ENCODE results near the gene DIP2C.
A peak's percentile ranks its signal among the peaks of the same experiment; 100 is the strongest.

DIP2C gene

DNA sequence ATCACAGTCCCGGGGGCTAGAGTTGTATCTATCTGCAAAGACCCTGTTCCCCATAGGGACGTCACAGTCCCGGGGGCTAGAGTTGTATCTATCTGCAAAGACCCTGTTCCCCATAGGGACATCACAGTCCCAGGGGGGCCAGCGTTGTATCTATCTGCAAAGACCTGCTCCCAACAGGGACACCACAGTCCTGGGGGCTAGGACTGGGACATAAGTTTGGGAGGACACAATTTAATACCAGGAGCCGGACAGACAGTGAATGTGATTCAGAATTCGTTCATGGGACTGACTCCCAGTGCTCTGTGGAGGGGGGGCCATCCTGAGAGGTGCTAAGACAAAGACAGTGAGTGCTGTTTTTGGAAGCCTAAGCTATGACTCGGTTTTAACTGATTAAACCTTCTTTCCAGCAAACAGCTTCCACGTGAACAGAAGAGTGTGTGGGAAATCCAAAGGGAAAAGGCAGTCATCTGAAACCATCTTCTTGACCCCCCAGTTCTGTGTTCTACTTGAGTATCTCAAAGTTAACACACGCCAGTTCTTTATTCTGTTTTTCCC lies 153.0 kb downstream of the DIP2C start:
- peaks cover 0 to 3% of the 10 kb centered on the region in 2 experiments for H3K4me1 ChIP-seq (ENCODE audit: control insufficient read depth in 1 of 2, insufficient read depth in 2 of 2, low read length in 2 of 2)
- no peak overlapping the region for H2BK120ac ChIP-seq (ENCODE audit: insufficient read depth, low read length, poor library complexity)
- H3K79me2 ChIP-seq (ENCODE audit: control insufficient read depth, insufficient read depth, low read length, poor library complexity), result no peaks in the 10 kb centered on the region
- H3K79me1 ChIP-seq (ENCODE audit: low read length), result no peaks in the 10 kb centered on the region
- no peak overlapping the region for H3K4me2 ChIP-seq (ENCODE audit: low read length)
- H3K9ac ChIP-seq (ENCODE audit: low read length), result no peak overlapping the region
- H3K36me3 ChIP-seq (ENCODE audit: control insufficient read depth in 1 of 2, insufficient read depth in 2 of 2, low read length in 2 of 2), result no peaks in the 10 kb centered on the region
- WGBS (ENCODE audit: extremely low coverage, insufficient coverage, insufficient read length), result no CpG with 5 or more reads among the region's 9 CpGs
- no peaks in the 10 kb centered on the region for H3K27me3 ChIP-seq (ENCODE audit: insufficient read depth, low read length)
- H2BK5ac ChIP-seq (ENCODE audit: low read depth, low read length, poor library complexity), result no peak overlapping the region
- no peaks in the 10 kb centered on the region for H3K9me3 ChIP-seq (ENCODE audit: insufficient read depth, low read depth, low read length)
- no peak overlapping the region for H4K91ac ChIP-seq (ENCODE audit: low read depth, low read length)
- no peak for DNase-seq
- H2AFZ ChIP-seq (ENCODE audit: insufficient read depth, low read length, poor library complexity), result no peak overlapping the region
- H3K27ac ChIP-seq (ENCODE audit: low read depth, low read length), result no peak overlapping the region
- no peak overlapping the region for H2BK12ac ChIP-seq (ENCODE audit: low read length)
- H3K14ac ChIP-seq (ENCODE audit: low read length), result no peak overlapping the region
- H3K23ac ChIP-seq (ENCODE audit: low read length), result no peak overlapping the region
- no peak overlapping the region for H4K12ac ChIP-seq (ENCODE audit: low read depth, low read length)
- no peak overlapping the region for H3K4ac ChIP-seq (ENCODE audit: low read depth, low read length)
- no peak overlapping the region for H2AK5ac ChIP-seq (ENCODE audit: low read length)
- no peak overlapping the region for H4K8ac ChIP-seq (ENCODE audit: low read depth, low read length)
- H3K18ac ChIP-seq (ENCODE audit: low read length), result no peak overlapping the region
- no peak overlapping the region for H3K4me3 ChIP-seq (ENCODE audit: low read depth, low read length)

DNA sequence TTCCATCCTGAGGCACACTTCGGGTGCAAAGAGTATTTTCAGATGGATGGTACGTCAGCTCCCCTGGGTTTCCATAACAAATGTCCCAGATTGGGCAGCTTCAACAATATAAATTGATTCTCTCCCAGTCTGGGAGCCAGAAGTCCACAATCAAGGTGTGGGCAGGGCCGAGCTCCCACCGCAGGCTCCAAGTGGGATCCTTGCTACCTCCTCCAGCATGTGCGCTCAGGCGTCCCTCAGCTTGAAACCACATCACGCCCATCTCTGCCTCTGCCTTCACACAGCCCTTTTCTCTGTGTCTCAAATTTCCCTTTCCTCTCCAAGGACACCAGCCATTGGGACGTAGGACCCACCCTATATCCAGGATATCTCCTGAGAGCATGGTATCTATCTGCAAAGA lies 153.5 kb downstream of the DIP2C start:
- no peak overlapping the region for H2BK12ac ChIP-seq (ENCODE audit: low read length)
- no peak overlapping the region for H3K4me3 ChIP-seq (ENCODE audit: low read depth, low read length)
- no peak overlapping the region for H3K4me2 ChIP-seq (ENCODE audit: low read length)
- H3K79me1 ChIP-seq (ENCODE audit: low read length), result no peaks in the 10 kb centered on the region
- no peak overlapping the region for H2AFZ ChIP-seq (ENCODE audit: insufficient read depth, low read length, poor library complexity)
- no peak overlapping the region for H3K27ac ChIP-seq (ENCODE audit: low read depth, low read length)
- no peak overlapping the region for H4K91ac ChIP-seq (ENCODE audit: low read depth, low read length)
- no peak overlapping the region for H3K4ac ChIP-seq (ENCODE audit: low read depth, low read length)
- H3K18ac ChIP-seq (ENCODE audit: low read length), result peak overlapping the region; percentile 40
- WGBS (ENCODE audit: extremely low coverage, insufficient coverage, insufficient read length), result no CpG with 5 or more reads among the region's 8 CpGs
- no peak overlapping the region for H2BK120ac ChIP-seq (ENCODE audit: insufficient read depth, low read length, poor library complexity)
- H3K79me2 ChIP-seq (ENCODE audit: control insufficient read depth, insufficient read depth, low read length, poor library complexity), result no peaks in the 10 kb centered on the region
- no peak for DNase-seq
- H4K8ac ChIP-seq (ENCODE audit: low read depth, low read length), result no peak overlapping the region
- H4K12ac ChIP-seq (ENCODE audit: low read depth, low read length), result no peak overlapping the region
- no peak overlapping the region for H2AK5ac ChIP-seq (ENCODE audit: low read length)
- peaks cover 0 to 3% of the 10 kb centered on the region in 2 experiments for H3K4me1 ChIP-seq (ENCODE audit: control insufficient read depth in 1 of 2, insufficient read depth in 2 of 2, low read length in 2 of 2)
- H3K14ac ChIP-seq (ENCODE audit: low read length), result no peak overlapping the region
- H3K36me3 ChIP-seq (ENCODE audit: control insufficient read depth in 1 of 2, insufficient read depth in 2 of 2, low read length in 2 of 2), result no peaks in the 10 kb centered on the region
- no peaks in the 10 kb centered on the region for H3K27me3 ChIP-seq (ENCODE audit: insufficient read depth, low read length)
- no peak overlapping the region for H3K23ac ChIP-seq (ENCODE audit: low read length)
- H3K9ac ChIP-seq (ENCODE audit: low read length), result no peak overlapping the region
- no peaks in the 10 kb centered on the region for H3K9me3 ChIP-seq (ENCODE audit: insufficient read depth, low read depth, low read length)
- no peak overlapping the region for H2BK5ac ChIP-seq (ENCODE audit: low read depth, low read length, poor library complexity)

DNA sequence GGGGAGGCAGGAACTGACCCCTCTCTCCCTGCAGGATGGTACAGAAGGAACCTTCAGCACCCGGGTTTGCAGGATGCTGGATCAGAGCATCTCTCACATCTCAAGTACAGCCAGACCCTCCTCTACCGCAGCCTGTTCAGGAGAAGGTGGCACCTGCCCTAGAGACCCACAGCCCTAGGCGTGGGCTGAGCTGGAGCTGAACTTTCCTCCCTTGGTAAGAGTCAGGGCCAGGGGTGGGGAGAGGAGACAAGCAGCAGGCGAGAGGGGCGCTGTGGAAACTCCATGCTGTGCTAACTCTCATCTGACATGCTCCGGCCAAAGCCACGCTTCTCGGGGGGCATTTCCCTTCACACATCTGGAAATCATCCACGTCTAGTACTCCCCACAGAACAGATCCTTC lies 154.4 kb downstream of the DIP2C start:
- H3K4ac ChIP-seq (ENCODE audit: low read depth, low read length), result no peak overlapping the region
- H2BK120ac ChIP-seq (ENCODE audit: insufficient read depth, low read length, poor library complexity), result no peak overlapping the region
- no peak overlapping the region for H3K23ac ChIP-seq (ENCODE audit: low read length)
- H3K14ac ChIP-seq (ENCODE audit: low read length), result no peak overlapping the region
- H2AK5ac ChIP-seq (ENCODE audit: low read length), result no peak overlapping the region
- no peaks in the 10 kb centered on the region for H3K79me1 ChIP-seq (ENCODE audit: low read length)
- H2AFZ ChIP-seq (ENCODE audit: insufficient read depth, low read length, poor library complexity), result no peak overlapping the region
- H3K9me3 ChIP-seq (ENCODE audit: insufficient read depth, low read depth, low read length), result no peaks in the 10 kb centered on the region
- H3K36me3 ChIP-seq (ENCODE audit: control insufficient read depth in 1 of 2, insufficient read depth in 2 of 2, low read length in 2 of 2), result no peaks in the 10 kb centered on the region
- H3K9ac ChIP-seq (ENCODE audit: low read length), result no peak overlapping the region
- no peak for DNase-seq
- no peaks in the 10 kb centered on the region for H3K79me2 ChIP-seq (ENCODE audit: control insufficient read depth, insufficient read depth, low read length, poor library complexity)
- H4K12ac ChIP-seq (ENCODE audit: low read depth, low read length), result no peak overlapping the region
- WGBS (ENCODE audit: extremely low coverage, insufficient coverage, insufficient read length), result no CpG with 5 or more reads among the region's 9 CpGs
- no peak overlapping the region for H3K27ac ChIP-seq (ENCODE audit: low read depth, low read length)
- H3K4me2 ChIP-seq (ENCODE audit: low read length), result no peak overlapping the region
- no peak overlapping the region for H2BK12ac ChIP-seq (ENCODE audit: low read length)
- no peak overlapping the region for H3K18ac ChIP-seq (ENCODE audit: low read length)
- H2BK5ac ChIP-seq (ENCODE audit: low read depth, low read length, poor library complexity), result no peak overlapping the region
- H3K4me1 ChIP-seq (ENCODE audit: control insufficient read depth in 1 of 2, insufficient read depth in 2 of 2, low read length in 2 of 2), result peaks cover 0 to 3% of the 10 kb centered on the region in 2 experiments
- H4K8ac ChIP-seq (ENCODE audit: low read depth, low read length), result no peak overlapping the region
- H3K4me3 ChIP-seq (ENCODE audit: low read depth, low read length), result no peak overlapping the region
- H4K91ac ChIP-seq (ENCODE audit: low read depth, low read length), result no peak overlapping the region
- H3K27me3 ChIP-seq (ENCODE audit: insufficient read depth, low read length), result no peaks in the 10 kb centered on the region

DNA sequence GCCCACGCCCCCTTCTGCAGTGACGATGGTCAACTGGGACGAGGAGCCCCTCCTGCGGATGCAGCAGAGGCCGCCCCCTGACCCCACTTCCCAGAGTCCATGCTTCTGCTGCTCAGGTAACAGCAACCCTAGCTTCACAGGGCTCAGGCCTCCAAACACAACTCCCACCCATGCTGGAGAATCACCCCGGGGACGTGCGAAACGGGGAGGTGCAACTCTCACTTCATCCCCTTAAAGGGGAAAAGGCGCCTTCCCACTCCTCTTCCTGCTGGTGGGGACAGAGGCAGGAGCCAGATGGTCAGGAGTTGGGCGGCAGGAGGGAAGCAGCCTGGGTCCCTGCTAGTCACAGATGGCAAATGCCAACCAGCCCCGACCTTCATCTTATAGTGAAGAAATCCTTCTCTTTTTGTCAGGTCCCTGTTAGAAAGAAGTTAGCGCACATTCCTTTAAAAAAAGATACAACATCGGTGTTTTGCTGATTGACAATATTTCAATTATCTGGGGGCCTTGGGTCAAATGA lies 155.4 kb downstream of the DIP2C start:
- Histone ChIP-seq H2AK5ac (ENCODE audit: low read length) (no peak overlapping the region), H3K36me3 (ENCODE audit: control insufficient read depth in 1 of 2, insufficient read depth in 2 of 2, low read length in 2 of 2) (no peaks in the 10 kb centered on the region), H2BK120ac (ENCODE audit: insufficient read depth, low read length, poor library complexity) (no peak overlapping the region), H3K4me2 (ENCODE audit: low read length) (no peak overlapping the region), H3K27me3 (ENCODE audit: insufficient read depth, low read length) (no peaks in the 10 kb centered on the region), H3K9ac (ENCODE audit: low read length) (no peak overlapping the region), H3K4me3 (ENCODE audit: low read depth, low read length) (no peak overlapping the region), H2AFZ (ENCODE audit: insufficient read depth, low read length, poor library complexity) (no peak overlapping the region), H3K27ac (ENCODE audit: low read depth, low read length) (no peak overlapping the region), H3K79me1 (ENCODE audit: low read length) (no peaks in the 10 kb centered on the region), H2BK12ac (ENCODE audit: low read length) (no peak overlapping the region), H2BK5ac (ENCODE audit: low read depth, low read length, poor library complexity) (no peak overlapping the region), H3K14ac (ENCODE audit: low read length) (no peak overlapping the region), H3K79me2 (ENCODE audit: control insufficient read depth, insufficient read depth, low read length, poor library complexity) (no peaks in the 10 kb centered on the region), H3K9me3 (ENCODE audit: insufficient read depth, low read depth, low read length) (no peaks in the 10 kb centered on the region), H3K23ac (ENCODE audit: low read length) (no peak overlapping the region), H3K4me1 (ENCODE audit: control insufficient read depth in 1 of 2, insufficient read depth in 2 of 2, low read length in 2 of 2) (peaks cover 0 to 3% of the 10 kb centered on the region in 2 experiments), H4K8ac (ENCODE audit: low read depth, low read length) (no peak overlapping the region), H4K91ac (ENCODE audit: low read depth, low read length) (no peak overlapping the region), H3K4ac (ENCODE audit: low read depth, low read length) (no peak overlapping the region), H4K12ac (ENCODE audit: low read depth, low read length) (no peak overlapping the region), H3K18ac (ENCODE audit: low read length) (no peak overlapping the region)
- no CpG with 5 or more reads among the region's 14 CpGs for WGBS (ENCODE audit: extremely low coverage, insufficient coverage, insufficient read length)
- no peak for DNase-seq

All from trophoblast cell (in vitro differentiated cells and primary cell).